Mesendoderm (in vitro differentiated cells): ENCODE data around the gene TGFBR3L.

Source experiments
- DNase-seq: peaks from one replicate; pipeline ENCODE4 v3.0.0; 2013
- H2AK5ac ChIP-seq: 2 replicates; pipeline ENCODE4 v1.6.1; 2013; ENCODE audit warnings: low read length, inconsistent platforms
- H2BK120ac ChIP-seq: 2 replicates; pipeline ENCODE4 v1.6.1; 2013; ENCODE audit warnings: low read depth, mild to moderate bottlenecking, low read length, moderate library complexity, mixed read lengths
- H2BK15ac ChIP-seq: replicated peaks from 2 replicates; pipeline ENCODE4 v1.6.1; 2013; ENCODE audit warnings: low read depth, mild to moderate bottlenecking, moderate library complexity
- H2BK5ac ChIP-seq: 2 replicates; pipeline ENCODE4 v1.6.1; 2013; ENCODE audit warnings: low read length, inconsistent platforms
- H3K18ac ChIP-seq: 2 replicates; pipeline ENCODE4 v1.6.1; 2013; ENCODE audit warnings: mild to moderate bottlenecking, low read length, mixed read lengths
- H3K23ac ChIP-seq: one replicate; pipeline ENCODE4 v1.6.1; 2013; ENCODE audit warnings: low read length
- H3K27ac ChIP-seq: 2 replicates; pipeline ENCODE4 v1.5.1; 2013; ENCODE audit warnings: low read depth, mild to moderate bottlenecking, inconsistent platforms, low read length, moderate library complexity
- H3K27me3 ChIP-seq: 2 replicates; pipeline ENCODE4 v1.6.1; 2013; ENCODE audit warnings: low read length, control low read depth, mild to moderate bottlenecking, inconsistent platforms; ENCODE audit not compliant: insufficient read depth, poor library complexity
- H3K36me3 ChIP-seq: 2 replicates; pipeline ENCODE4 v1.6.1; 2013; ENCODE audit warnings: low read length, inconsistent platforms; ENCODE audit not compliant: control insufficient read depth, insufficient read depth
- H3K4ac ChIP-seq: one replicate; pipeline ENCODE4 v1.6.1; 2013; ENCODE audit warnings: low read depth, mild to moderate bottlenecking, low read length, moderate library complexity
- H3K4me1 ChIP-seq: 2 replicates; pipeline ENCODE4 v1.6.1; 2013; ENCODE audit warnings: low read depth, low read length, inconsistent platforms; ENCODE audit not compliant: control insufficient read depth
- H3K4me2 ChIP-seq: 2 replicates; pipeline ENCODE4 v1.6.1; 2013; ENCODE audit warnings: low read length
- H3K4me3 ChIP-seq: 2 replicates; pipeline ENCODE4 v1.5.1; 2013; ENCODE audit warnings: mild to moderate bottlenecking, low read length
- H3K56ac ChIP-seq: one replicate; pipeline ENCODE4 v1.6.1; 2013; ENCODE audit warnings: low read length
- H3K79me1 ChIP-seq: 2 replicates; pipeline ENCODE4 v1.6.1; 2013; ENCODE audit warnings: low read length, inconsistent platforms
- H3K79me2 ChIP-seq: 2 replicates; pipeline ENCODE4 v1.6.1; 2013; ENCODE audit warnings: mild to moderate bottlenecking, low read length; ENCODE audit not compliant: control insufficient read depth, insufficient read depth
- H3K9ac ChIP-seq: 2 replicates; pipeline ENCODE4 v1.6.1; 2013; ENCODE audit warnings: low read length, inconsistent platforms
- H4K5ac ChIP-seq: one replicate; pipeline ENCODE4 v1.6.1; 2013; ENCODE audit warnings: low read length
- H4K8ac ChIP-seq: one replicate; pipeline ENCODE4 v1.6.1; 2013; ENCODE audit warnings: low read depth, mild to moderate bottlenecking, control low read depth, low read length, moderate library complexity
- WGBS: extraction: QIAGEN DNeasy Blood & Tissue Kit; methylation state at CpG from one replicate; pipeline ENCODE4 v1.1.7; 2013; ENCODE audit warnings: low lambda C conversion rate, missing lambda C conversion rate; ENCODE audit not compliant: insufficient coverage; ENCODE audit errors: extremely low coverage; 5-methylcytosine and 5-hydroxymethylcytosine counted together

Gene TGFBR3L

GRCh38 chr19:7923295-7924191 is 8.9 kb downstream of the TGFBR3L start:
- no peak overlapping the region for H3K9ac ChIP-seq
- no peak overlapping the region for H2BK120ac ChIP-seq
- H4K5ac ChIP-seq: no peak overlapping the region
- no peak overlapping the region for H4K8ac ChIP-seq
- no peak overlapping the region for H2BK5ac ChIP-seq
- no peaks in the 10 kb centered on the region for H3K79me1 ChIP-seq
- no peaks in the 10 kb centered on the region for H3K27me3 ChIP-seq
- H3K23ac ChIP-seq: no peak overlapping the region
- H3K18ac ChIP-seq: no peak overlapping the region
- DNase-seq: no peak
- H3K4me3 ChIP-seq: no peak overlapping the region
- no peaks in the 10 kb centered on the region for H3K36me3 ChIP-seq
- no peak overlapping the region for H3K56ac ChIP-seq
- no peak overlapping the region for H2BK15ac ChIP-seq
- H2AK5ac ChIP-seq: no peak overlapping the region
- no CpG with 5 or more reads among the region's 31 CpGs for WGBS
- no peak overlapping the region for H3K27ac ChIP-seq
- no peak overlapping the region for H3K4me2 ChIP-seq
- no peaks in the 10 kb centered on the region for H3K79me2 ChIP-seq
- no peak overlapping the region for H3K4ac ChIP-seq
- H3K4me1 ChIP-seq: peaks cover 2% of the 10 kb centered on the region

GRCh38 chr19:7924241-7924640 is 9.6 kb downstream of the TGFBR3L start:
- no peak overlapping the region for H4K8ac ChIP-seq
- no peaks in the 10 kb centered on the region for H3K79me1 ChIP-seq
- H3K36me3 ChIP-seq: no peaks in the 10 kb centered on the region
- no peak overlapping the region for H3K27ac ChIP-seq
- no peak overlapping the region for H3K9ac ChIP-seq
- no peak overlapping the region for H3K56ac ChIP-seq
- no peak overlapping the region for H2BK5ac ChIP-seq
- H3K4me1 ChIP-seq: peaks cover 2% of the 10 kb centered on the region
- no peak overlapping the region for H2AK5ac ChIP-seq
- H3K4ac ChIP-seq: no peak overlapping the region
- WGBS: no CpG with 5 or more reads among the region's 12 CpGs
- H3K79me2 ChIP-seq: no peaks in the 10 kb centered on the region
- no peak overlapping the region for H3K23ac ChIP-seq
- H3K18ac ChIP-seq: no peak overlapping the region
- no peak overlapping the region for H3K4me2 ChIP-seq
- H3K27me3 ChIP-seq: no peaks in the 10 kb centered on the region
- H2BK120ac ChIP-seq: no peak overlapping the region
- no peak overlapping the region for H2BK15ac ChIP-seq
- DNase-seq: no peak
- H3K4me3 ChIP-seq: no peak overlapping the region
- no peak overlapping the region for H4K5ac ChIP-seq

- peak overlapping the region; percentile 7 for H3K9ac ChIP-seq
- no peaks in the 10 kb centered on the region for H3K36me3 ChIP-seq
- H2BK15ac ChIP-seq: no peak overlapping the region
- no peak overlapping the region for H3K4me2 ChIP-seq
- peak overlapping the region; percentile 6 for H3K56ac ChIP-seq
- H3K27me3 ChIP-seq: no peaks in the 10 kb centered on the region
- DNase-seq: no peak
- no peak overlapping the region for H2BK120ac ChIP-seq
- H3K4me3 ChIP-seq: no peak overlapping the region
- no peak overlapping the region for H2AK5ac ChIP-seq
- no CpG with 5 or more reads among the region's 34 CpGs for WGBS
- no peak overlapping the region for H4K8ac ChIP-seq
- H3K27ac ChIP-seq: no peak overlapping the region
- no peaks in the 10 kb centered on the region for H3K79me1 ChIP-seq
- H3K23ac ChIP-seq: no peak overlapping the region
- H4K5ac ChIP-seq: no peak overlapping the region
- peaks cover 2% of the 10 kb centered on the region for H3K4me1 ChIP-seq
- no peaks in the 10 kb centered on the region for H3K79me2 ChIP-seq
- H3K4ac ChIP-seq: peak overlapping the region; percentile 1
- H3K18ac ChIP-seq: no peak overlapping the region
- H2BK5ac ChIP-seq: no peak overlapping the region
Measured at GRCh38 chr19:7924651-7925170, 10.1 kb downstream of the TGFBR3L start.

- H2BK15ac ChIP-seq: no peak overlapping the region
- H3K4me1 ChIP-seq: no peaks in the 10 kb centered on the region
- H3K27ac ChIP-seq: no peak overlapping the region
- WGBS: no CpG with 5 or more reads among the region's 98 CpGs
- H3K4ac ChIP-seq: peak overlapping the region; percentile 49
- H2AK5ac ChIP-seq: no peak overlapping the region
- H4K5ac ChIP-seq: no peak overlapping the region
- H4K8ac ChIP-seq: no peak overlapping the region
- H2BK5ac ChIP-seq: no peak overlapping the region
- no peaks in the 10 kb centered on the region for H3K79me2 ChIP-seq
- no peak overlapping the region for H3K23ac ChIP-seq
- no peaks in the 10 kb centered on the region for H3K36me3 ChIP-seq
- H3K18ac ChIP-seq: peak overlapping the region; percentile 51
- H3K79me1 ChIP-seq: no peaks in the 10 kb centered on the region
- no peak overlapping the region for H2BK120ac ChIP-seq
- peak; percentile 91 for DNase-seq
- peak overlapping the region; percentile 26 for H3K4me3 ChIP-seq
- peak overlapping the region; percentile 82 for H3K56ac ChIP-seq
- no peaks in the 10 kb centered on the region for H3K27me3 ChIP-seq
- peak overlapping the region; percentile 56 for H3K4me2 ChIP-seq
- H3K9ac ChIP-seq: peak overlapping the region; percentile 78
Measured at GRCh38 chr19:7925171-7925851, 10.7 kb downstream of the TGFBR3L start.

GRCh38 chr19:7926021-7926726 is 11.5 kb downstream of the TGFBR3L start, which contains the start of gene CTXN1:
Gene CTXN1 (minus strand): TSS chr19:7926135. CDS start chr19:7925538, 597 bp downstream.
- WGBS: no CpG with 5 or more reads among the region's 65 CpGs
- Histone ChIP-seq H3K23ac (no peak within 1 kb of the TSS), H3K9ac (peak within 1 kb of the TSS; percentile 79), H3K36me3 (peaks cover 2% of the 10 kb centered on the region), H3K79me1 (no peaks in the 10 kb centered on the region), H4K5ac (no peak within 1 kb of the TSS), H3K4me3 (peak within 1 kb of the TSS; percentile 26), H3K4ac (peak within 1 kb of the TSS; percentile 49), H3K27ac (no peak within 1 kb of the TSS), H2BK15ac (no peak within 1 kb of the TSS), H3K18ac (peak within 1 kb of the TSS; percentile 51), H3K79me2 (no peaks in the 10 kb centered on the region), H2BK5ac (no peak within 1 kb of the TSS), H4K8ac (no peak within 1 kb of the TSS), H3K27me3 (no peaks in the 10 kb centered on the region), H3K4me2 (peak within 1 kb of the TSS; percentile 91), H3K4me1 (no peaks in the 10 kb centered on the region), H2AK5ac (no peak within 1 kb of the TSS), H3K56ac (peak within 1 kb of the TSS; percentile 89), H2BK120ac (no peak within 1 kb of the TSS)
- peak; percentile 69 for DNase-seq
